Measurements from ENCODE around the gene CTXN2.

DNA sequence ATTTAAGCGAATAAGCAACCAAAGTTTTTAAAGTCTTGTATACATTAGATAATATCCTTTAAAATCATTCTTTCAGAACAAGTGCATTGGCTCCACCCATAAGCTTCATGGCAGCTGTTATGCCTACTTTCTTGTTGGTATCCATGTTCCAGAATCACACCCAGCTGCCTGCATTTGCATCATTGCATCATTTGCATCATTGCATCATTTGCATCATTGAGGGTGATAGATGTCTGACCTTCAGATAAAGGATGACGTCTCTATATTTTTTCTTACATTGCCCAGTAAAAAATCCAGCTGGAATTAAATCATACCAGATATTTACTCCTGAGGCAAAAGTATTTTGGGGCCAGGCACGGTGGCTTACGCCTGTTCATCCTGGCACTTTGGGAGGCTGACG lies 56.9 kb downstream of the CTXN2 start:
- TF ChIP-seq, protein P1, sequence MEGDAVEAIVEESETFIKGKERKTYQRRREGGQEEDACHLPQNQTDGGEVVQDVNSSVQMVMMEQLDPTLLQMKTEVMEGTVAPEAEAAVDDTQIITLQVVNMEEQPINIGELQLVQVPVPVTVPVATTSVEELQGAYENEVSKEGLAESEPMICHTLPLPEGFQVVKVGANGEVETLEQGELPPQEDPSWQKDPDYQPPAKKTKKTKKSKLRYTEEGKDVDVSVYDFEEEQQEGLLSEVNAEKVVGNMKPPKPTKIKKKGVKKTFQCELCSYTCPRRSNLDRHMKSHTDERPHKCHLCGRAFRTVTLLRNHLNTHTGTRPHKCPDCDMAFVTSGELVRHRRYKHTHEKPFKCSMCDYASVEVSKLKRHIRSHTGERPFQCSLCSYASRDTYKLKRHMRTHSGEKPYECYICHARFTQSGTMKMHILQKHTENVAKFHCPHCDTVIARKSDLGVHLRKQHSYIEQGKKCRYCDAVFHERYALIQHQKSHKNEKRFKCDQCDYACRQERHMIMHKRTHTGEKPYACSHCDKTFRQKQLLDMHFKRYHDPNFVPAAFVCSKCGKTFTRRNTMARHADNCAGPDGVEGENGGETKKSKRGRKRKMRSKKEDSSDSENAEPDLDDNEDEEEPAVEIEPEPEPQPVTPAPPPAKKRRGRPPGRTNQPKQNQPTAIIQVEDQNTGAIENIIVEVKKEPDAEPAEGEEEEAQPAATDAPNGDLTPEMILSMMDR (IDR thresholded peaks at IDR 0.05) = no peak
- TF ChIP-seq POLR2AphosphoS5 (IDR thresholded peaks at IDR 0.05; ENCODE audit: low read depth, low read length) = no peak

Data from Panc1 (cell line).